Adrenal gland (tissue), 12 donors: ENCODE measurements around the gene MOCOS. TPM values are rescaled to one million over a fixed set of nuclear protein-coding genes. Genes with fewer than 3 reads are reported as not detected.

Source experiments
- DNase-seq, 7 donors: peaks; one replicate each; pipeline ENCODE4 v3.0.0-alpha.2; 2019 to 2020
- H3K27ac ChIP-seq, 5 donors: fragments of 200-600 bp; sonication (generic) in 4 of 5; 1 replicate in 3 of 5; 2 replicates in 2 of 5; pipeline versions ENCODE4 v1.5.1 to v1.8.0; 2016 to 2020; ENCODE audit warnings: mild to moderate bottlenecking in 1 of 5
- H3K27me3 ChIP-seq: fragments of 200-600 bp; 2 replicates; pipeline ENCODE4 v1.8.0; 2021
- H3K36me3 ChIP-seq, 2 donors: fragments of 200-600 bp; replicated peaks in 1 of 2; 1 replicate in 1 of 2; 2 replicates in 1 of 2; pipeline versions ENCODE4 v1.5.1 to v1.8.0; 2018 to 2022
- H3K4me1 ChIP-seq, 2 donors: fragments of 200-600 bp; replicated peaks in 1 of 2; 1 replicate in 1 of 2; 2 replicates in 1 of 2; pipeline versions ENCODE4 v1.5.1 to v1.8.0; 2018 to 2021
- H3K4me3 ChIP-seq, 4 donors: fragments of 200-600 bp; sonication (generic) in 3 of 4; one replicate each; pipeline ENCODE4 v1.5.1; 2016 to 2018
- H3K9me3 ChIP-seq, 3 donors: fragments of 200-600 bp; sonication (generic) in 1 of 3; replicated peaks in 1 of 3; 1 replicate in 2 of 3; 2 replicates in 1 of 3; pipeline versions ENCODE4 v1.5.1 to v1.8.0; 2016 to 2021
- POLR2A ChIP-seq, 2 donors: fragments of 450-650 bp; IDR thresholded peaks; one replicate each; pipeline ENCODE4 v1.6.1; 2017; ENCODE audit warnings: antibody characterized with exemption in 2 of 2, mild to moderate bottlenecking in 2 of 2, moderate library complexity in 1 of 2
- WGBS, 4 donors: extraction: QIAGEN DNeasy Blood & Tissue Kit in 2 of 4; methylation state at CpG; one replicate each; pipeline versions ENCODE4 v1.1.5 to v1.1.7; 2013 to 2017; 5-methylcytosine and 5-hydroxymethylcytosine counted together
- intact Hi-C, 2 donors: fragments of 100-400 bp; cut with DNase I; formaldehyde crosslinking; loops; one replicate each; pipeline versions ENCODE4 v1.14.1 to v1.15.0; 2022 to 2023
- polyA plus RNA-seq, 3 donors: library from polyadenylated mRNA; stranded (reverse); fragments of 200-250 nt in 2 of 3; fragments of 350-450 nt in 1 of 3; fragmentation: Illumina TruSeq in 1 of 3; extraction: RNeasy Lipid Tissue Mini Kit (QIAGEN cat#74804) in 1 of 3; gene quantifications; one replicate each; pipeline ENCODE4 v1.2.3, GENCODE V29; 2013 to 2014
- total RNA-seq, 9 donors: library from RNA; depleted of rRNA in 4 of 9; stranded (reverse); fragments of >200 nt in 4 of 9; fragments of 120-200 nt in 1 of 9; fragmentation: NEBNext Ultra II Directional in 1 of 9; extraction: Animal tissue kit (Norgen Biotek cat#: 25700) in 1 of 9; gene quantifications; one replicate each; pipeline versions ENCODE4 v1.1.0 to v1.2.4, GENCODE V29; 2013 to 2023
- TF ChIP-seq, protein P1 (sequence below), 6 experiments: fragments of 450-650 bp in 4 of 6; fragments of 200-600 bp in 2 of 6; sonication (generic) in 1 of 6; IDR thresholded peaks; 1 replicate in 5 of 6; 2 replicates in 1 of 6; pipeline versions ENCODE4 v1.5.1 to v1.8.0; 2016 to 2021; ENCODE audit warnings: antibody characterized with exemption in 6 of 6, mild to moderate bottlenecking in 2 of 6, moderate library complexity in 1 of 6
- donor health status: healthy with polysubstance abuse.
- donor health status: Bipolar disorder and iron deficiency.
- donor health status: DM: yes; HTN: yes; CAD: no.
- donor health status: DM: no; HTN: no; CAD: no.
- donor health status: DM: no; HTN: no; CAD: no.
- donor health status: DM: yes; HTN: yes; CAD: no.

MOCOS gene
- total and polyA plus RNA-seq, 12 donors: 7.6 to 88.1 (median 20.9) TPM

DNA sequence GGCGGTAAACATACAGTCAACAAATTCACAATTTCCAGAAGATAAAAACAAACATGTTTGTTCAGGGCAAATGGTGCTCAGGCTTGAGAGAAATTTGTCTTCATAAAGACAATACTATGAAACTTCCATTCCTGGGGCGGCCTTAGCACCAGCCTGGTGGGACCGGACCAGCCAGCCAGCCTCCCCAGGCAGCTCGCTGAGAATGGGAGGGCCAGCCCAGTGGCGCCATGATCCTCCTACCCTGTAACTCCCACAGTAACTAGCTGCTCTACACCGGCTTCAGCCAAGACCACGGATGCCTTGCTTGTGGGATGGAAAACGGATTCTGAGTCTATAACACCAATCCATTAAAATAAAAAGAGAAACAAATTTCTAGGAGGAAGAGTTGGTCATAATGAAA lies 86.0 kb downstream of the MOCOS start:
- 94 to 97% (median 96%) methylated on average over 8 of the region's 8 CpGs for WGBS, 4 donors

DNA sequence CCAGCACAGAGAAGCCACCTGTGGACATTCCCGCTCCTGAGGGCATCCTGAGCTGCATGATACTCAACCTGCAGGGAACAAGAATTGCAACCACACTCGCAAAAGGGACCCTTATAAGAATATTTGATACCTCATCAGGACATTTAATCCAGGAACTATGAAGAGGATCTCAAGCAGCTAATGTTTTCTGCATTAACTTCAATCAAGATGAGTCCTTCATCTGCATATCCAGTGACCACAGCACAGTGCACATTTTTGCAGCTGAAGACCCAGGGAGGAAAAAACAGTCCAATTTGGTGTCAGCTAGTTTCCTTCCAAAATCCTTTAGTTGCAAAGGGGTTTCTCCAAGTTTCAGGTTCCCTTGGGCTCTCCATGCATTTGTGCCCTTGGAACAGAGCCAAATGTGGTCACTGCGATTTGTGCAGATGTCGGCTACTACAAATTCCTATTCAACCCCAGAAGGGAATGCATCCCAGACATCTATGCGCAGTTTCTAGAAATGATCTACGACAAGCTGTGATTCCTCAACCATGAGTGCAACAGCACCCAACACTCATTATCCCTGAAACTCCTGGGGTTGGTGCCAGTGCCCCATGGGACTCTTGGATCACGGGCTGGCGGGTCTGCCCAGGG lies 86.9 kb downstream of the MOCOS start:
- intact Hi-C loops: no loop called here
- DNase-seq: no peak
- no peak overlapping the region for H3K27ac ChIP-seq
- 89 to 97% (median 93%) methylated on average over 6 to 8 of the region's 8 CpGs for WGBS, 4 donors
- H3K4me3 ChIP-seq: no peak overlapping the region
- H3K9me3 ChIP-seq: no peaks in the 10 kb centered on the region
- H3K36me3 ChIP-seq: no peaks in the 10 kb centered on the region
- TF ChIP-seq POLR2A (IDR thresholded peaks at IDR 0.05): no peak
- H3K4me1 ChIP-seq: no peaks in the 10 kb centered on the region
- no peaks in the 10 kb centered on the region for H3K27me3 ChIP-seq

More for the DNA sequence above, 86.0 kb downstream of the MOCOS start:
- no peaks in the 10 kb centered on the region for H3K9me3 ChIP-seq
- H3K4me1 ChIP-seq: no peaks in the 10 kb centered on the region
- H3K4me3 ChIP-seq: no peak overlapping the region
- no peak for DNase-seq
- no peak overlapping the region for H3K27ac ChIP-seq
- H3K27me3 ChIP-seq: no peaks in the 10 kb centered on the region
- intact Hi-C loops: no loop called here
- no peak for TF ChIP-seq POLR2A (IDR thresholded peaks at IDR 0.05)
- TF ChIP-seq, protein P1, sequence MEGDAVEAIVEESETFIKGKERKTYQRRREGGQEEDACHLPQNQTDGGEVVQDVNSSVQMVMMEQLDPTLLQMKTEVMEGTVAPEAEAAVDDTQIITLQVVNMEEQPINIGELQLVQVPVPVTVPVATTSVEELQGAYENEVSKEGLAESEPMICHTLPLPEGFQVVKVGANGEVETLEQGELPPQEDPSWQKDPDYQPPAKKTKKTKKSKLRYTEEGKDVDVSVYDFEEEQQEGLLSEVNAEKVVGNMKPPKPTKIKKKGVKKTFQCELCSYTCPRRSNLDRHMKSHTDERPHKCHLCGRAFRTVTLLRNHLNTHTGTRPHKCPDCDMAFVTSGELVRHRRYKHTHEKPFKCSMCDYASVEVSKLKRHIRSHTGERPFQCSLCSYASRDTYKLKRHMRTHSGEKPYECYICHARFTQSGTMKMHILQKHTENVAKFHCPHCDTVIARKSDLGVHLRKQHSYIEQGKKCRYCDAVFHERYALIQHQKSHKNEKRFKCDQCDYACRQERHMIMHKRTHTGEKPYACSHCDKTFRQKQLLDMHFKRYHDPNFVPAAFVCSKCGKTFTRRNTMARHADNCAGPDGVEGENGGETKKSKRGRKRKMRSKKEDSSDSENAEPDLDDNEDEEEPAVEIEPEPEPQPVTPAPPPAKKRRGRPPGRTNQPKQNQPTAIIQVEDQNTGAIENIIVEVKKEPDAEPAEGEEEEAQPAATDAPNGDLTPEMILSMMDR (IDR thresholded peaks at IDR 0.05): no peak
- peaks cover 0 to 4% of the 10 kb centered on the region in 2 donors for H3K36me3 ChIP-seq

DNA sequence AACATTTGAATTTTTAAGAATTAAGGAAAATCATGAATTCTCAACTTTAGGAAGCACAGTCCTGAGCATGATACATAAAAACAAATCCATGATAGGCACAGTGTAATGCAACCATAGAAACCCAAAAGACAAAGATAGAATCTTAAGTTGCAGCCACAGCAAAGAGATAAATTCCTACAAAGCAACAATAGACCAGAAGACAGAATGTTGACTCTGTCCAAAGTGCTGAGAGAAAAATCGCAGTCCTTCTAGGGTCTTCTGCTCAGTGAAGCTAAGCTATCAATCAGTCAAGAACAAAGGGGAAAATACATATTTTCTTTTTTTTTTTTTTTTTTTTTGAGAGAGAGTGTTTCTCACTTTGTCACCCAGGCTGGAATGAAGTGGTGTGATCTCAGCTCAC lies 88.3 kb downstream of the MOCOS start:
- Histone ChIP-seq H3K9me3 (no peaks in the 10 kb centered on the region), H3K36me3 (no peaks in the 10 kb centered on the region), H3K4me1 (no peaks in the 10 kb centered on the region), H3K27ac (no peak overlapping the region), H3K4me3 (no peak overlapping the region), H3K27me3 (no peaks in the 10 kb centered on the region)
- intact Hi-C loops: no loop called here
- no peak for DNase-seq
- 80 to 100% (median 85%) methylated on average over 1 of the region's 1 CpG for WGBS, 4 donors
- TF ChIP-seq POLR2A (IDR thresholded peaks at IDR 0.05): no peak
- TF ChIP-seq, protein P1 (IDR thresholded peaks at IDR 0.05): no peak

DNA sequence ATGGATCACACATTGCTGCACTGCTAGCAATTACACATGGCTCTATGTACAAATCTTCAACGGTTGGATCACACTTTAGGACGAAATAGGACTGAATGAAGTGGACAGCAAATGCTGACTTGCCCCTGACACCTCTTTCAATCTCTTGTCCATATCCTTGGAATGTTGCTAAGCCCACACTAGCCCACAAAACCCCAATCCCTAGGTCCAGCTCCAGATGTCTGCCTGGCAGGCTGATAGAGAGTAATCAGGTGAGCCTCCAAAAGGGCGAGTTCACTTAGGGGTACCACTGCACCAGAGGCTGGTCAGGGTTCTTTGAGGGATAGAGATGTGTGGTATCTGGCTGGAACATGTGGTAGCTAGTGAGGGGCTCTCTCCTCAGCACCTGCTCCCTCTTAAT lies 91.7 kb downstream of the MOCOS start:
- H3K27ac ChIP-seq: no peak overlapping the region
- no peak overlapping the region for H3K4me3 ChIP-seq
- intact Hi-C loops: no loop called here
- WGBS, 4 donors: 78 to 83% (median 80%) methylated on average over 3 of the region's 3 CpGs
- no peaks in the 10 kb centered on the region for H3K27me3 ChIP-seq
- no peaks in the 10 kb centered on the region for H3K9me3 ChIP-seq
- no peaks in the 10 kb centered on the region for H3K4me1 ChIP-seq
- H3K36me3 ChIP-seq: no peaks in the 10 kb centered on the region
- no peak for DNase-seq
- no peak for TF ChIP-seq POLR2A (IDR thresholded peaks at IDR 0.05)
- TF ChIP-seq, protein P1 (IDR thresholded peaks at IDR 0.05): no peak

DNA sequence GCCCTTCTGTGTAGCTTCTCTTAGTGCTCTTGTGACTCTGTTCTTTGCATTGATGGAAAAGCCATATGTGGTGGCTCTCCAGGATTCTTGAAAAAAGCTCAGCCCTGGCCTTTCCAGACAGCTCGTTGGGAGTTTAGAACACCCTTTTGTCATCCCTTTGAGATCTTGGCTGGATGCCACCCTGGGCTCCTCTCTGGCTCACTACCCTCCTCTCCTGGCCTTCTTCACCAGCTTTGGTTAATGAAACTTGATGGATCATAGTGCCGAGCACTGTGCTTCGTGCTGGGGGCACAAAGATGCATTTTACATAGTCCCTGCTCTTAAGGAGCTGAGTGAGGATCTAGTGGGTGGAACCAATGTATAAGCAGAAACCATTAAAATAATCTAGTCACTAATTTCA lies 94.6 kb downstream of the MOCOS start:
- Histone ChIP-seq H3K4me1 (peaks cover 0 to 5% of the 10 kb centered on the region in 2 donors), H3K4me3 (no peak overlapping the region), H3K27ac (no peak overlapping the region), H3K9me3 (no peaks in the 10 kb centered on the region), H3K36me3 (no peaks in the 10 kb centered on the region), H3K27me3 (no peaks in the 10 kb centered on the region)
- DNase-seq: peak in 1 of 7 donors; percentile 15
- TF ChIP-seq, protein P1 (IDR thresholded peaks at IDR 0.05): no peak
- intact Hi-C loops: loop anchor here in 1 of 2 donors (5.0 kb wide), 1 partner anchor 265 kb away; no protein-coding TSS in a partner anchor
- WGBS, 4 donors: 49 to 58% (median 52%) methylated on average over 3 of the region's 3 CpGs
